Pons (tissue), 1 donor: ENCODE results near the gene FBXO28.

Source experiments
- DNase-seq: peaks from one replicate; pipeline ENCODE4 v3.0.0-alpha.2; 2016; ENCODE audit warnings: low spot score

FBXO28 gene

DNA sequence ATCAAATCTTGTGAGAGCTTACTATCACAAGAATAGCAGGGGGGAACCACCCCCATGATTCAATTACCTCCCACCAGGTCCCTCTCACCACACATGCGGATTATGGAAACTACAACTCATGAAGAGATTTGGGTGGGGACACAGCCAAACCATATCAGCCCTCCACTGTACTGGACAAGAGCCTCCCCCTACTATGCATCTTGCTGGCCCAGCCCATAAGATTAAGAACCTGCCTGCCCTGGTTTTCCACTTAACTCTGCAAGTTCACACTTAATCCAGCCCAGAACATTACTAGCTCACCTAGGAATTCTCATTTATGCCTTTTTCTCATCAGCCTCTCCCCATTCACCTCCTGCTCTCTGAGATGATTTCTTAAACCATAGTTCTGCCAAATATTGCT is 18.0 kb upstream of the FBXO28 start:
- no peak for DNase-seq

DNA sequence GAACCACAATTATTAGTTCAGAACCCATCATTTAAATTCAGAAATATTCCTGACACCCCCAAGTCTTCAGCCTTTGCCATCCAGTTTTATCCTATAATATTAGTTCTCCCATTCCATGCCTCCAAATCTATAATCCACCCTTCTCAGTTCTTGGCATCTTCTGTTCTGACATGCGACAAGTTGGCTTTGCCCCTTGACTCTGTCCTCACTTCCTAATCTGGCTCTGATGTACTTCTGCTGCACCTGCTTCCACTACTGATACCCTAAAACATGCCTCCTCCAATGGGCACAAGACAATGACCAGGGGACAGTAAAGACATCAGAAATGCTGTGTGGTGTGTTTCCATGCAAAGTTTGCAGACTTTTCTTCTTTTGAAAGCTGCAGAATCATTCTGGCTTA is 17.1 kb upstream of the FBXO28 start:
- DNase-seq: no peak

DNA sequence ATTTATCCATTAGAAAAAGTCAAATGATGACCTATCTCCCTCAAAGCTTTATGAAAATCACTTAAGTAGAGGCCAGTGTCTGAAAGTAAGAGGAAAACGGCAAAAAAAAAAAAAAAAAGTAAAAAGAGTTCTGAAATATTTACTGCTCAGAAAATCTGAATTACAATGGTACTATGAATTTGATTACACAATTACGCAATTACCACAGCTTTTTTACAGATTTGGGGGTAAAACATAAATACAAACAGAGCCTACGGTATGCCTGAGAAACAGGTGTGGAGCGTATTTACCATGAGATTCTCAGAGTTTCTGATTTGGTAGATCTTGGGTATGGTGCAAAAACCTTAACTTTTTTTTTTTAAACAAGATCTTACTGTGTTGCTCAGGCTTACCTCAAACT is 15.9 kb upstream of the FBXO28 start:
- no peak for DNase-seq

DNA sequence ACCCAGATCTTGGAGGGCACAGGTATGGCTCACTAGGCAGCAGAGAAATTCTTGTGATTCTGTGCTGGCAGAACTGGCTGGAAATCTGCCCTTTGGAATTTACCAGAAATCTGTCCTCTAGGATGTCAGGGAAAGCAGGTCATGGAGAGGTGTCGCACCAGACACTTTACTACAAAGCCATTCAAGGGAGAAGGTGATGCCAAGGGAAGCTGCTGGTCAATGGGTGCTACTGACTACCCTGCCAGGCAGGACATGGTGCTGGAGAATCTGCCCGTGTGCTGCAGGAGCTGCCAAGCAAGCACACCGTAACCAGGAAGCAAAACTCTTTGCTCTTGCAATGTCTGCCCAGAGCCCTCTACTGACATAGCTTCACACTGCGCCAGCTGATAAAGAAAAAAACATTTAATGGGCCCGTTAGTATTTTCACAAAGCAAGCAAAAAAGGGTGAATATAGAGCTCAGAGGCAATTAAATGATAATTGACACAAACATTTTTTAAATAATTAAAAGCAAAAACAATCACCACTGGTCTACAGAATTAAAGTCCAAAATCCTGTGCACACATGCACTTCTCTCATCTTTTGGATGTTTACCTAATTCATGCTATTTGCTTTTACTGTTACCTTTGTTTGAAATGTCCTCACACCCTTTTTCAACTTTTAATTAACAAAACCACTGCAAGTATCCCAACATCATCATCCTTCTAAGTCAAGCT is 7.2 kb upstream of the FBXO28 start:
- DNase-seq: no peak

DNA sequence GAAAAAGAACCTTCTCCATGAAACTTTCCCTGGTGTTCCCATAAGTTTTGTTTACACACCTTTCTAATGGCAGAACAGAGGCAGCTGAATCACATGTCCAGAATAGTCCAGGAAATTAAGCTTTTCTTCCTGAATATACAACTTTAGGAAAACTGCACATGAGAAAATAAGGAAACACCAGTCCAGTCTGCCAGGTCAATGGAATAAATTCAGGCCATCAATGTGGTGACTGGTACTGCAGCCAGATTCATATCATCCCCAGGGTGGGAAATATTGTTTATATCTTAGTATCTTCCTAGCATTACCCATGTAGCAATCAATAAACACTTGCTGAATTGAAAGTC is 6.7 kb upstream of the FBXO28 start:
- no peak for DNase-seq

DNA sequence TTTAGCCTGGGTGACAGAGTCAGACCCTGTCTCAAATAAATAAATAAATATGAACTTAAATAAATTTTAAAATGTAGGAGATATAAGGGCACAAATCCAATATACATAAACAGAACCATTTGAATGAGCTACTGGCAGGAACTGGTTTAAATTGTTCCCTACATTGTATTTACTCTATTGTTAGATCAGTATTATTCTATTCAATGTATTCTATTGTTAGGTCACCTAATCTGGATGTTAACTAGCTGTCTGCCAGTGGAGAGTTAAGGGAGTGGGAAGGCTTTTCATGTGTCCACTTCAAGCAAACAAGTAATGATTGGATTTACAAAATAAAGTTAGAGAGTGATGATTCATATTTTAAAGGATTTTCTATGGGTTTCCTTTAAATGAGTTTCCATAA is 4.9 kb upstream of the FBXO28 start:
- DNase-seq: no peak

DNA sequence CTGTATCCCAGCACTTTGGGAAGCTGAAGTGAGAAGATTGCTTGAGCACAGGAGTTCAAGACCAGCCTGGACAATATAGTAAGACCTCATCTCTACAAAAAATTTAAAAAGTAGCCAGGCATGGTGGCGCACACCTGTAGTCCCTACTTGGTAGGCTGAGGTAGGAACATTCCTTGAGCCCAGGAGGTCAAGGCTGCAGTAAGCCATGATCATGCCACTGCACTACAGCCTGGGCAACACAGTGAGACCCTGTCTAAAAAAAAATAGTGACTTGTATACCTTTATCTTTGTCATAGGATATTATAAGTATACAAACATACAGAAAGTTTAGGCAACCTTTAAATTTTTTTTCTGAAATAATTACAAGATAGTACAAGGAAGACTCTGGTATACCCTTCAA is 3.9 kb upstream of the FBXO28 start:
- no peak for DNase-seq

DNA sequence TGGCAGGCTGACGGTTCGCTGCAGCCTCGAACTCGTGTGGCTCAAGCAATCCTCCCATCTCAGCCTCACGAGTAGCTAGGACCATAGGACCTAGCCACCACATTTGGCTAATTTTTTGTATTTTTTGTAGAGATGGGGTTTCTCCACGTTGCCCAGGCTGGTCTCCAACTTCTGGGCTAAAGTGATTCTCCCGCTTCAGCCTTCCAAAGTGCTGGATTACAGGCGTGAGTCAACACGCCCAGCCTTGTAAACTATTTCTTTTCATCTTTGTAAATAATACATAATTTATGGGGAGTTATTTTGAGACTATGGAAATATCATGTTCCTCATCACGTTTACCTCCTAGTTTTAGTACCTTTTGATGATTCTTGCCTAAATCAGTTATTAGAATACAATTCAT is 906 bp upstream of the FBXO28 start:
- DNase-seq: no peak

DNA sequence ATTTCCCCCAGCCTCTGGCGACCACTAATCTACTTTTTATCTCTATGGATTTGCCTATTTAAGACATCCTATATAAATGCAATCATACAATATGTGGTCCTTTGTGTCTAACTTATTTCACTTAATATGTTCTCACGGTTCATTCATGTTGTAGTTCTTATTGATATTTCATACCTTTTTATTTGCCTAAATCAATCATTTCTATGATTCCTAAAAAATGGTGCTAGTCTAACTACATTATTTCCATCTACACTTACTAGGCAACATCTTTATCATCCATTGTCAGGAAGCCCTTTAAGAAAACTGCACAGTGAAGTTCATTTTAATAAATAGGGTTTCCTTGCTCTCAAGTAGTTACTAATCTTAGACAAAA is 380 bp upstream of the FBXO28 start:
- no peak for DNase-seq

DNA sequence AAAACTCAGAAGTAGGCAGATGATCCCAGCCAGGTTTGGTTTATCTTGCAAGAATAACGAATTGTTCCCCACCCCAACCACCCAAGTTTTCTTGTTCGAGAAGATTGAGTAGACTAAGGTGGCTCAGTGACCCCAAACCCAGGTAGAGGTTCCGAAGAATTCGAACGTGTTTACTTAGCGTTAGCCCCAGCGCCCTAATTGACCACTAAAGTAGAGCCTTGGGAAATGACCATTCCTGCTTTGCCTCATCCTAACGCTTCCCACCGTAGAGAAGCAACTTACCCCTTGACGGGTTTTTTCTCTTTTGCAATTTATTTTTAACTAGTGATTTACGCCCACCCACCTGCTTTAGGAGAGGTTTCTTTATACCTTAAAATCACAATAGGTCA is 870 bp downstream of the FBXO28 start:
- peak; percentile 35 for DNase-seq

DNA sequence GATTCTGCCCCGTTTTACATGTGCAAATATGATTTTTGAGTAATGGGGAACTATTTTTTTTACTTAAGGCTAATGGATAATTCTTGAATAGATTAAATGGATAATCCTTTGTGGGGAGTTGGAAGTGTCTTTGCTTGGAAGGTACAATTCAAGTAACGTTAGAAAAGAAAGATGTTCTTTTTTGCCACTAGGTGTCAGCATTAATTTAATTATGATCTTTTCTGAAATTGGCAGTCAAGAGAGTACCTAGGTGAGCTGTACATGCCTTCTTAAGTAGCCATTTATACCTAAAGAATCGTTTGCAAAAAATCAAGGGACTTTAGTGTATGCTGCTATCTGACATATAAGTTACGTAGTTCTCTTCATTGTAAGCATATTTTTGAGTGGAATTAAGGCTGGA is 2.2 kb downstream of the FBXO28 start:
- DNase-seq: peak; percentile 77

DNA sequence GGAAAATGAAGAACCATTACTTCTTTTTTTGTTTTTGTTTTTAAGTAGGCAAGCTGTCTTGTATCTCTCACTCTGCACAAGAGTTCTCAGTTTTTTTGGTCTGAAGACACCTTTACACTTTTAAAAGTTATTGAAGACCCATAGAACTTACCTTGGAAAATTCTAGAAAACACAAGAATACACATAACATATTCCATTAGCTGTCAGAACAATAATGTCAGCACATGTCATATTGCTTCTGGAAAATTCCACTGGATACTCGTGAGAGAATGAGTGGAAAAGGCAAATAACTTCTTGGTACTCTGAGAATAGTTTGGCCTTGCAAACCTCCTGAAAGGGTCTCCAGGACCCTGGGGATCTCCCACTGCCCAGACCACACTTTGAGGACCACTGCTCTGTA is 4.8 kb downstream of the FBXO28 start:
- no peak for DNase-seq

DNA sequence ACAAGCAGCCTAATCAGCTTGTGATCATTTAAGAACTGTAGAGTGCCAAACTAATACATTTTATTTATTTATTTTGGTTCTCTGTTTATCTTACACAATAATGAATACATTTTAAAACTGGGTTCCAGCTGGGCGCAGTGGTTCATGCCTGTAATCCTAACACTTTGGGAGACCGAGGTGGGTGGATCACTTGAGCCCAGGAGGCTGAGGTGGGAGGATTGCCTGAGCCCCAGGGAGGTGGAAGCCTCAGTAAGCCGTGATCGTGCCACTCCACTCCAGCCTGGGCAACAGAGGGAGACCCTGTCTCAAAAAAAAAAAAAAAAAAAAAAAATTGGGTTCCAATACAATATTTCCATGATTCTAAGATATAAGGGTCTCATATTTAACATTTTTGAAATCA is 9.2 kb downstream of the FBXO28 start:
- DNase-seq: no peak

DNA sequence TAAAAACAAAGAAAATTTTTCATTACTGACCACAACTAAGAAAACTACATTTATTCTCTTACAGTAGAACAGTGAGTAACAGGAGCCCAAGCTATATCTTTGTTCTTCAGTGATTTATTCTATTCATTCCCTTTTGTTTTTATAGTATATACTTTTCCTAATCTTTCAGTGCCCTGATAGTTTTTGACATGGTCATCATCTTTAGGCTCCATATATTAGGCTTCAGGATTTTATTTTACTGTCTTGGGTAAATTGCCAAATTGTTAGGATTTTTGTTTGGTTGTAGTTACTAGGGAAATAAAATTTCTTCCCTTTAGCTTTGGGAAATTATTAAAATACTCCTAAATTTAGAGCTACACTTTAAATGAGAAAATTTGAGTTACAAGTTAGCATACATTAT is 10.3 kb downstream of the FBXO28 start:
- DNase-seq: no peak

DNA sequence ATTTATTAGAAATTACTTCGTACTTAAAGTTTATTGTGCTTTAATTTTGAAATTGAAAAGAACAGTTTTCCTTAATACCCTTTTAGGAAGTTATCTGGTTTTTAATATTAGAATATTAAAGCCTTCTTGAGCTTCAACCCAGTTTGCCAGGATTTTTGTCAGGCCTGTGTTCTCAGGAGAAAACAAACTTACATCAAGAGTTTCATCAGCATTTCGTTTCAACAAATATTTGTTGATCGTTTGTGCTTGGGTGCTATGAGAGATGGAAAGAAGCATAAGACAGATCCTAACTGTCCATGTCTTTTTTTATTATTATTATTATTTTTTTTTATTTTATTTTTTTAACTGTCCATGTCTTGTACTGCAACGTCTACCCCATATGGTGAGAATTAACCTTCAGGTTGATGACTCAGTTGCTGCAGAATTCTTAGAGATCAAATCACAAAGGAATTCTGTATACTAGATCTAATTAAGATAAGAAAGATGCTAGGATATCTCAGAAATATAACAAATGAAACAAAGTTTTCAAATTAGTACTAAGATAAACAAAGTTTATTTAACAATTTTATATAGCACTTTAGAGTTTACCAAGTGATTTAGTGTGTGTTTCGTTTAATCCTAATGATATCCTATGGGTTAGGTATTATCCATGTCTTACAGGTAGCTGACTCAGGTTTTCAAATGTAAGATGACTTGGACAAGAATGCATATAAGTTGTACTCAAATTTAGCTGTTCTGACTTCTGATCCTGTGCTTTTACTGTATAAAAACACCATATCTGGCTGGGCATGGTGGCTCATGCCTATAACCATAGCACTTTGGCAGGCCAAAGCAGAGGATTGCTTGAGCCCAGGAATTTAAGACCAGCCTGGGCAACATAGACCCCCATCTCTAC is 14.3 kb downstream of the FBXO28 start:
- no peak for DNase-seq

DNA sequence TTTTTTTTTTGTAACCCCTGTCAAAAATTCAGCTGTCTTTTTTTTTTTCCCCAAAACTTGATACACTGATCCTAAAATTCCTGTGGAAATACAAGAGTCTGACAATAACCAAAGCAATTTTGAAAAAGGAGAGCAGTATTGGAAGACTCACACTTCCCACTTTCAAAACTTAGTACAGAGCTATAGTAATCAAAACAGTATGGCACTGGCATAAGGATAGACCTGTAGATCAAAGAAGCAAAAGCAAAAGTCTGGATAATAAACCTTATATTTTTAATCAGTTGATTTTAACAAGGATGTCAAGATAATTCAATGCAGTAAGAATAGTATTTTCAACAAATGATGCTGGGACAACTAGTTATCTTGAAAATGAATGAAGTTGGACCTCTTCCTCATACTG is 17.3 kb downstream of the FBXO28 start:
- DNase-seq: no peak

DNA sequence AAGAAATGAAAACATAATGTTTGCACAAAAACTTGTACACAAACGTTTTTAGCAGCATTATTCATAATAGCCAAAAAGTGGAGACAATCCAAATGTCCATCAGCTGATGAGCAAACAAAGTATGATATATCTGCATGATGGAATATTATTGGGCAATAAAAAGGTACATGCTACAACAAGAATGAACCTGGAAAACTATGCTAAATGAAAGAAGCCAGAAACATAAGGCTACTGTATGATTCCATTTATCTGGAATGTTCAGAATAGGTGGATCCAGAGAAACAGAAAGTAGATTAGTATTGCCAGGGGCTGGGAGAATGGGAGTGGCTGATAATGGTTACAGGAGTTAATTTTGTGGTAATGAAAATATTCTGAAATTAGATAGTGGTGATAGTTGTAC is 19.0 kb downstream of the FBXO28 start:
- DNase-seq: no peak

DNA sequence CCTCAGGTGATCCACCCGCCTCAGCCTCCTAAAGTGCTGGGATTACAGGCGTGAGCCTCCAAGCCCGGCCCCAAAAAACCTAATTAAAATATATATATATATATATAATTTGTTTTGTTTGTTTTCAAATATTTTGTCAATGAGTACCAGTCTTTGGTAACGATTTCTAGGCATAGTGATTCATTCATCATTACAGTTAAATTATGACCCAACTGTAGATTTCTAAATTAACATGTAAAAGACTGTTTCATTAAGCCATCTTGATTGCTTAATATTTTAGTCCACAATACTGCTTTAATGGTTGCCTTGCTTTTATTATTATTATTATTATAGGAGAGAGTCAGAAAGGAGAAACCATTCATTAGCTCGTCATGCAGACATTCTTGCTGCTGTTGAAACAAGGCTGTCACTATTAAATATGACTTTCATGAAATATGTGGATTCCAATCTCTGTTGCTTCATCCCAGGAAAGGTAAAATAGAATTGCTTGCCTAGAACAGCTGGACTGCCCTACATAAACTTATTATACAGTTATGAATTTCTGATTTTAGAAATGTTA is 19.9 kb downstream of the FBXO28 start:
- no peak for DNase-seq

DNA sequence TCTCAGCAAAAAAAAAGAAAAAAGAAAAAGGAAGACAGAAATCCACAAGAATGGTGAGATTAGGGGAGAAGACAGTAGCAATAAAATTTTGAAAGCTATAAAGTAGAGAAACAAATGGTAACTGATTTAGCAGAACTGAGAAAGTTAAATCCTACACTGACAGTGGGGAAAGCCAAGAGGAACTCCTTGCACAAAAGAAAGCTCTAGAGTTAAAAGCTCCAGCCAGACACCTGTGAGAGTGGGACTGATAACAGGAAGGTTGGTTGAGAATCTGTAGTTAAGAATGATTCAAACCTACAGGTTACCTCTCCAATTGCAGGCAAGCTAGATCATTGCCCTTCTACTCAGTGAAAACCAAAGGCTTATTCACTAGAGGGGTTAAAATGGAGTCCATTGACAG is 23.6 kb downstream of the FBXO28 start:
- DNase-seq: no peak

DNA sequence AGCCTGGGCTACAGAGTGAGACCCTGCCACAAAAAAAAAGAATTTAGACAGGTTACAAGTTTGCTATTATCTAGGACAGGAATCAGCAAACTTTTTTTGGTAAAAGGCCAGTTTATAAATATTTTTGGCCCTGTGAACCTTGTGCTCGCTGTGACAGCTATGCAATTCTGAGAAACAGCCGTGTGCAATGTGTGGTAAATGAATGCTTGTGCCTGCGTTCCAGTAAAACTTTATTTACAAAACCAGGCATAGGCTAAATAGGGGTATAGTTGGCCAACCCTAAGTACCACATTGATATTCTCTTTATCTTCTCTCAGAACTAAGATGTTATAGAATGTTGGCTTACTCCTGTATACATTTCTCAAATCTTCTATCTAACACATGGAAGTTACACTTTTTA is 24.3 kb downstream of the FBXO28 start:
- DNase-seq: no peak

DNA sequence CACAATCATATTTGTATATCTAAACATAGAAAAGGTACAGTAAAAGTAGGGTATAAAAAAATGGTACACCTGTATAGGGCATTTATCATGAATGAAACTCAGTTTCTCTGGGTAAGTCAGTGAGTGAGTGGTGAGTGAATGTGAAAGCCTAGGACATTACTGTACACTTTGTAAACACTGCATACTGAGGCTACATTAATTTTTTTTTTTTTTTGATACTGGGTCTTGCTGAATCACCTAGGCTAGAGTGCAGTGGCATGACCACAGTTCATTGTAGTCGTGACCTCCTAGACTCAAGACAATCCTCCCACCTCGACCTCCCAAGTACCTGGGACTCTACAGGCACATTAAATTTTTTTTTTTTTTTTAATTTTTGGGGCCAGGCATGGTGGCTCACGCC is 27.8 kb downstream of the FBXO28 start:
- no peak for DNase-seq

DNA sequence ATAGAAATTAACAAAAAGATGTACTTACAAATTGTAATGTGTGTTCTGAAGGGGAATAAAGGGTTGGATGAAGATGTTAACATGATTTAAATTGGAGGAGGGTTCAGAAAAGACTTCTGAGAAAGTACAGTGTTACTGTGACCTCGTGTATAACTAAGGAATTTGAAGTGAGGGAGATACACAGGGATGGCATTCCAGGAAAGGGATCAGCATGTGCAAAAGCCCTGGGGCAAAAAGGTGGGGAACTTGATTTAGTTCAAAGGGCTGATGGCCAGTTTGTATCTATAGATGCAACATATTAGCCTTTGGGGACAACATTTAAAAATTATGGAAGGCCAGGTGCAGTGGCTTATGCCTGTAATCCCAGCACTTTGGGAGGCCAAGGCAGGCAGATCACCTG is 35.8 kb downstream of the FBXO28 start:
- DNase-seq: no peak

DNA sequence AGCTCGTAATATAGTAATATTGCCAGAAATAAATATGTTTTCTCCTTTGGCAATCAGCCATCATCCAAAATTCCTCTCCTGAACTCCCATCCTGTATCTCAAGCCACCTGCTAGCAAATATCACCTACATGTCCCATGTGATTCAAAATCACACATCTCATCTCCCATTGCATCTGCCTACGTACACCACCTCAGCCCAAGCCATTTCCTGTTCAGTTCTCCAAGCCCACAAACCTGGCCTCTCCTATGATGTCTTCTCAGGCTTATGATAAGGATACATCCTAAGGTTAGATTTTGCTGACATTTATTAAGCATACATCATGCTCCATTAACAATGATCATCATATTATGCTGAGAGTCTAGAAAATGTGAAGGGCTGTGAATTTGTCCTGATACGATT is 37.2 kb downstream of the FBXO28 start:
- no peak for DNase-seq

DNA sequence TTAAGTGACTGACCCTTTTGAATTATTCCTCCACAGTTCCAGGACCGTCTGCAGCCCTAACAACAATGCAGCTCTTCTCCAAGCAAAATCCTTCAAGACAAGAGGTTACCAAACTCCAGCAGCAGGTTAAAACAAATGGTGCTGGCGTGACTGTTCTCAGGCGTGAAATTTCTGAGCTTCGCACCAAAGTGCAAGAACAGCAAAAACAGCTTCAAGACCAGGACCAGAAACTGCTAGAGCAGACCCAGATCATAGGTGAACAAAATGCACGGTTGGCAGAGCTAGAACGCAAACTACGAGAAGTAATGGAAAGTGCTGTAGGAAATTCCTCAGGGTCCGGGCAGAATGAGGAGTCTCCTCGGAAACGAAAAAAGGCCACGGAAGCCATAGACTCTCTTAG is 43.4 kb downstream of the FBXO28 start:
- DNase-seq: no peak
